ENCODE results near the gene TMCC1. TPM values are rescaled to one million over a fixed set of nuclear protein-coding genes. Genes with fewer than 3 reads are reported as not detected.

Gene TMCC1
- 10.9 to 16.8 TPM (median 11.4 TPM) in 5 replicates for total RNA-seq (2022; extraction: Qiagen RNA extraction)

GRCh38 chr3:129893581-129894070 is at the start of gene TMCC1:
TMCC1 (minus strand) TSS chr3:129893711.

GRCh38 chr3:129606636-129607390 is 286.7 kb downstream of the TMCC1 start, which contains the start of gene PLXND1:
PLXND1 (minus strand) TSS chr3:129606676; CDS start chr3:129606639, 37 bp downstream.

Other genes with a start within 250 kb of the TMCC1 start
- not detected in 5 replicates for gene TRH, start 81.0 kb upstream of the TMCC1 start, total RNA-seq (2022; extraction: Qiagen RNA extraction)
- not detected in 5 replicates for gene ALG1L2, start 188.1 kb upstream of the TMCC1 start, total RNA-seq (2022; extraction: Qiagen RNA extraction)

All from A549 treated with Hydrocortisone at 1 μM for 4 hours (cell line).